Erythroblast (primary cell): ENCODE measurements around the gene MED27.

Experiments
- GATA1 ChIP-seq: IDR thresholded peaks from 2 replicates; pipeline ENCODE4 v1.6.1; 2011; ENCODE audit warnings: low read depth, mild to moderate bottlenecking, control low read depth, low read length, moderate library complexity
- POLR2A ChIP-seq: IDR thresholded peaks from 2 replicates; pipeline ENCODE4 v1.6.1; 2011; ENCODE audit warnings: mild to moderate bottlenecking, low read length

GRCh38 chr9:131869348-131869747 is 210.3 kb downstream of the MED27 start:
- TF ChIP-seq POLR2A: no peak
- no peak for TF ChIP-seq GATA1
